T-helper 2 cell treated with Interferon-gamma antibody and Interleukin-4, amounts not matched to agents 5 μg/mL and 100 μg/mL, for 36 hours (primary cell): Measurements from ENCODE around the gene ITK.

Source experiments
- DNase-seq: peaks from one replicate; pipeline ENCODE4 v3.0.0; 2021; ENCODE audit warnings: low spot score
- H3K27ac Mint-ChIP-seq: one replicate; pipeline ENCODE4 v1.8.0; 2021; ENCODE audit warnings: mild to moderate bottlenecking, mixed read lengths
- H3K27me3 Mint-ChIP-seq: one replicate; pipeline ENCODE4 v1.8.0; 2021; ENCODE audit warnings: low read depth, mixed read lengths
- H3K36me3 Mint-ChIP-seq: one replicate; pipeline ENCODE4 v1.8.0; 2021; ENCODE audit warnings: low read depth, mixed read lengths
- H3K4me1 Mint-ChIP-seq: one replicate; pipeline ENCODE4 v1.8.0; 2021; ENCODE audit warnings: low read depth, mixed read lengths
- H3K4me3 Mint-ChIP-seq: one replicate; pipeline ENCODE4 v1.8.0; 2022; ENCODE audit warnings: mild to moderate bottlenecking, moderate library complexity, mixed read lengths
- H3K9me3 Mint-ChIP-seq: one replicate; pipeline ENCODE4 v1.8.0; 2021; ENCODE audit warnings: mixed read lengths

ITK gene

GRCh38 chr5:157259699-157260098 is 79.1 kb downstream of the ITK start:
- Mint-ChIP-seq H3K27ac (no peak overlapping the region), H3K4me3 (no peak overlapping the region), H3K9me3 (no peaks in the 10 kb centered on the region), H3K36me3 (peaks cover 31% of the 10 kb centered on the region), H3K27me3 (no peaks in the 10 kb centered on the region), H3K4me1 (peaks cover 63% of the 10 kb centered on the region)
- no peak for DNase-seq

- no peak for DNase-seq
- H3K27ac Mint-ChIP-seq: no peak overlapping the region
- H3K27me3 Mint-ChIP-seq: no peaks in the 10 kb centered on the region
- H3K9me3 Mint-ChIP-seq: no peaks in the 10 kb centered on the region
- H3K4me1 Mint-ChIP-seq: peaks cover 54% of the 10 kb centered on the region
- peaks cover 22% of the 10 kb centered on the region for H3K36me3 Mint-ChIP-seq
- peak overlapping the region; percentile 1 for H3K4me3 Mint-ChIP-seq
Observed at GRCh38 chr5:157263496-157264090, 83.0 kb downstream of the ITK start.

GRCh38 chr5:157265714-157266285 is 85.2 kb downstream of the ITK start, which contains the start of gene CYFIP2:
Gene CYFIP2 (plus strand): TSS chr5:157266123. CDS start chr5:157285362, 19,239 bp downstream.
- Mint-ChIP-seq H3K27ac (peak within 1 kb of the TSS; percentile 96), H3K4me3 (peak within 1 kb of the TSS; percentile 91), H3K36me3 (peaks cover 40% of the 10 kb centered on the region), H3K4me1 (peaks cover 62% of the 10 kb centered on the region), H3K27me3 (no peaks in the 10 kb centered on the region), H3K9me3 (no peaks in the 10 kb centered on the region)
- DNase-seq: peak; percentile 83

GRCh38 chr5:157266286-157267007 is 85.8 kb downstream of the ITK start:
- Mint-ChIP-seq H3K36me3 (peaks cover 44% of the 10 kb centered on the region), H3K27me3 (no peaks in the 10 kb centered on the region), H3K9me3 (no peaks in the 10 kb centered on the region), H3K4me1 (peaks cover 63% of the 10 kb centered on the region), H3K4me3 (peak overlapping the region; percentile 91), H3K27ac (peak overlapping the region; percentile 92)
- no peak for DNase-seq

- Mint-ChIP-seq H3K27me3 (no peaks in the 10 kb centered on the region), H3K36me3 (peaks cover 47% of the 10 kb centered on the region), H3K4me1 (peaks cover 67% of the 10 kb centered on the region), H3K4me3 (peak overlapping the region; percentile 91), H3K27ac (peak overlapping the region; percentile 92), H3K9me3 (no peaks in the 10 kb centered on the region)
- no peak for DNase-seq
Observed at GRCh38 chr5:157267025-157267424, 86.4 kb downstream of the ITK start.

- DNase-seq: no peak
- Mint-ChIP-seq H3K9me3 (no peaks in the 10 kb centered on the region), H3K36me3 (peaks cover 49% of the 10 kb centered on the region)
Observed at GRCh38 chr5:157267761-157268480, 87.3 kb downstream of the ITK start.

GRCh38 chr5:157269165-157269671 is 88.6 kb downstream of the ITK start:
- Mint-ChIP-seq H3K27ac (peak overlapping the region; percentile 98), H3K36me3 (peaks cover 54% of the 10 kb centered on the region), H3K27me3 (no peaks in the 10 kb centered on the region), H3K9me3 (no peaks in the 10 kb centered on the region), H3K4me3 (peak overlapping the region; percentile 91), H3K4me1 (peaks cover 74% of the 10 kb centered on the region)
- no peak for DNase-seq

More at GRCh38 chr5:157267761-157268480, 87.3 kb downstream of the ITK start:
- Mint-ChIP-seq H3K27me3 (no peaks in the 10 kb centered on the region), H3K4me3 (peak overlapping the region; percentile 91), H3K4me1 (peaks cover 73% of the 10 kb centered on the region), H3K27ac (peak overlapping the region; percentile 92)

- Mint-ChIP-seq H3K27me3 (no peaks in the 10 kb centered on the region), H3K27ac (peak overlapping the region; percentile 98), H3K4me1 (peaks cover 75% of the 10 kb centered on the region), H3K9me3 (no peaks in the 10 kb centered on the region), H3K4me3 (peak overlapping the region; percentile 91), H3K36me3 (peaks cover 54% of the 10 kb centered on the region)
- no peak for DNase-seq
Observed at GRCh38 chr5:157269761-157270272, 89.2 kb downstream of the ITK start.

GRCh38 chr5:157270771-157271170 is 90.1 kb downstream of the ITK start:
- Mint-ChIP-seq H3K27me3 (no peaks in the 10 kb centered on the region), H3K9me3 (no peaks in the 10 kb centered on the region), H3K36me3 (peaks cover 57% of the 10 kb centered on the region), H3K4me3 (peak overlapping the region; percentile 91), H3K4me1 (peaks cover 72% of the 10 kb centered on the region), H3K27ac (peak overlapping the region; percentile 98)
- DNase-seq: no peak

- Mint-ChIP-seq H3K27ac (peak overlapping the region; percentile 98), H3K4me3 (peak overlapping the region; percentile 91), H3K4me1 (peaks cover 82% of the 10 kb centered on the region), H3K27me3 (no peaks in the 10 kb centered on the region), H3K36me3 (peaks cover 62% of the 10 kb centered on the region), H3K9me3 (no peaks in the 10 kb centered on the region)
- peak; percentile 87 for DNase-seq
Observed at GRCh38 chr5:157271740-157272271, 91.2 kb downstream of the ITK start.

- peaks cover 57% of the 10 kb centered on the region for H3K36me3 Mint-ChIP-seq
- DNase-seq: peak; percentile 56
Observed at GRCh38 chr5:157273131-157273556, 92.5 kb downstream of the ITK start.

GRCh38 chr5:157275403-157275802 is 94.8 kb downstream of the ITK start:
- Mint-ChIP-seq H3K9me3 (no peaks in the 10 kb centered on the region), H3K36me3 (peaks cover 51% of the 10 kb centered on the region), H3K4me1 (peaks cover 76% of the 10 kb centered on the region), H3K27ac (peak overlapping the region; percentile 26), H3K4me3 (peak overlapping the region; percentile 26), H3K27me3 (no peaks in the 10 kb centered on the region)
- DNase-seq: no peak

More at GRCh38 chr5:157273131-157273556, 92.5 kb downstream of the ITK start:
- H3K27ac Mint-ChIP-seq: peak overlapping the region; percentile 98
- peaks cover 84% of the 10 kb centered on the region for H3K4me1 Mint-ChIP-seq
- no peaks in the 10 kb centered on the region for H3K9me3 Mint-ChIP-seq
- H3K27me3 Mint-ChIP-seq: no peaks in the 10 kb centered on the region
- peak overlapping the region; percentile 82 for H3K4me3 Mint-ChIP-seq

- no peak overlapping the region for H3K4me3 Mint-ChIP-seq
- peaks cover 15% of the 10 kb centered on the region for H3K9me3 Mint-ChIP-seq
- DNase-seq: no peak
- peaks cover 78% of the 10 kb centered on the region for H3K4me1 Mint-ChIP-seq
- H3K36me3 Mint-ChIP-seq: peaks cover 58% of the 10 kb centered on the region
- no peaks in the 10 kb centered on the region for H3K27me3 Mint-ChIP-seq
- peak overlapping the region; percentile 17 for H3K27ac Mint-ChIP-seq
Observed at GRCh38 chr5:157278319-157279037, 97.8 kb downstream of the ITK start.
